PFSK-1 (cell line): ENCODE results near the gene NOC3L.

ENCODE experiments used
- FOXP2 ChIP-seq: optimal IDR thresholded peaks from 2 replicates; pipeline ENCODE3; 2011; ENCODE audit warnings: borderline replicate concordance, control low read depth, inconsistent platforms; ENCODE audit not compliant: insufficient read depth; ENCODE audit errors: extremely low read length, extremely low read depth
- POLR2AphosphoS5 ChIP-seq: IDR thresholded peaks from 2 replicates; pipeline ENCODE4 v1.6.1; 2012; ENCODE audit warnings: low read depth, mild to moderate bottlenecking, control low read depth, low read length, moderate library complexity
- SIN3A ChIP-seq: IDR thresholded peaks from 2 replicates; pipeline ENCODE4 v1.6.1; 2012; ENCODE audit warnings: mild to moderate bottlenecking, low read length, moderate library complexity, borderline replicate concordance; ENCODE audit not compliant: insufficient read depth
- TAF1 ChIP-seq: IDR thresholded peaks from 2 replicates; pipeline ENCODE4 v1.6.1; 2012; ENCODE audit warnings: low read length, control low read depth, borderline replicate concordance; ENCODE audit not compliant: insufficient read depth
- TF ChIP-seq, protein P1 (sequence below), 2 experiments: IDR thresholded peaks; 2 replicates each; pipeline versions ENCODE4 v1.6.1 to v1.8.0; 2011 to 2012; ENCODE audit warnings: low read depth in 2 of 2, low read length in 2 of 2, control low read depth in 1 of 2, inconsistent platforms in 1 of 2, mild to moderate bottlenecking in 1 of 2, moderate library complexity in 1 of 2; ENCODE audit not compliant: insufficient read depth in 1 of 2

DNA sequence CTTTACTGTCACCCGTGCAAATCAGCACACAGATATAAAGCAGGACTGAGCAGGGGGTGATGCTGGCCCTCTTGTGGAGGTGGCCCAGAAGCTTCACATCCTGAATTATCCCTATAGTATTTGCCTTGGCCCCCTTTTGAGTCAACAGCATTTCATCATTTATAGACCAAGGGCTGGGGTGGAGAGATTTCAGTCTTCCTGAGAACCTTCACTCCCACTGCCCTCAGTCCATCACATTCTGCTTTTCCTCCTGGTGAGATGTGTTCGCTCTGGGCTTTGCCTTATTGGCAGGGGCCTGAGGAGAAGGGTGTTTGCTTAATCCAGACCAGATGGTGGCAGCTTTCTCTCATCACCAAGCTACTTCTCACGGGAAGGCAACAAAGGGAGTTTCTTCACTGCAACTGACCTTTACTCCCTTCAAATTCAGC is 47.7 kb downstream of the NOC3L start:
- TF ChIP-seq TAF1, result no peak
- TF ChIP-seq POLR2AphosphoS5, result no peak
- TF ChIP-seq, protein P1, sequence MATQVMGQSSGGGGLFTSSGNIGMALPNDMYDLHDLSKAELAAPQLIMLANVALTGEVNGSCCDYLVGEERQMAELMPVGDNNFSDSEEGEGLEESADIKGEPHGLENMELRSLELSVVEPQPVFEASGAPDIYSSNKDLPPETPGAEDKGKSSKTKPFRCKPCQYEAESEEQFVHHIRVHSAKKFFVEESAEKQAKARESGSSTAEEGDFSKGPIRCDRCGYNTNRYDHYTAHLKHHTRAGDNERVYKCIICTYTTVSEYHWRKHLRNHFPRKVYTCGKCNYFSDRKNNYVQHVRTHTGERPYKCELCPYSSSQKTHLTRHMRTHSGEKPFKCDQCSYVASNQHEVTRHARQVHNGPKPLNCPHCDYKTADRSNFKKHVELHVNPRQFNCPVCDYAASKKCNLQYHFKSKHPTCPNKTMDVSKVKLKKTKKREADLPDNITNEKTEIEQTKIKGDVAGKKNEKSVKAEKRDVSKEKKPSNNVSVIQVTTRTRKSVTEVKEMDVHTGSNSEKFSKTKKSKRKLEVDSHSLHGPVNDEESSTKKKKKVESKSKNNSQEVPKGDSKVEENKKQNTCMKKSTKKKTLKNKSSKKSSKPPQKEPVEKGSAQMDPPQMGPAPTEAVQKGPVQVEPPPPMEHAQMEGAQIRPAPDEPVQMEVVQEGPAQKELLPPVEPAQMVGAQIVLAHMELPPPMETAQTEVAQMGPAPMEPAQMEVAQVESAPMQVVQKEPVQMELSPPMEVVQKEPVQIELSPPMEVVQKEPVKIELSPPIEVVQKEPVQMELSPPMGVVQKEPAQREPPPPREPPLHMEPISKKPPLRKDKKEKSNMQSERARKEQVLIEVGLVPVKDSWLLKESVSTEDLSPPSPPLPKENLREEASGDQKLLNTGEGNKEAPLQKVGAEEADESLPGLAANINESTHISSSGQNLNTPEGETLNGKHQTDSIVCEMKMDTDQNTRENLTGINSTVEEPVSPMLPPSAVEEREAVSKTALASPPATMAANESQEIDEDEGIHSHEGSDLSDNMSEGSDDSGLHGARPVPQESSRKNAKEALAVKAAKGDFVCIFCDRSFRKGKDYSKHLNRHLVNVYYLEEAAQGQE (IDR thresholded peaks at IDR 0.05; ENCODE audit: insufficient read depth in 1 of 2, low read depth in 2 of 2, low read length in 2 of 2), result no peak
- no peak for TF ChIP-seq SIN3A
- TF ChIP-seq FOXP2, result no peak
